Measurements from ENCODE around the gene PDE6B. TPM values are rescaled to one million over a fixed set of nuclear protein-coding genes. Genes with fewer than 3 reads are reported as not detected.

The PDE6B gene
- total and polyA plus RNA-seq, 2 experiments from 2014 or later = 3.4 to 5.0 TPM

DNA sequence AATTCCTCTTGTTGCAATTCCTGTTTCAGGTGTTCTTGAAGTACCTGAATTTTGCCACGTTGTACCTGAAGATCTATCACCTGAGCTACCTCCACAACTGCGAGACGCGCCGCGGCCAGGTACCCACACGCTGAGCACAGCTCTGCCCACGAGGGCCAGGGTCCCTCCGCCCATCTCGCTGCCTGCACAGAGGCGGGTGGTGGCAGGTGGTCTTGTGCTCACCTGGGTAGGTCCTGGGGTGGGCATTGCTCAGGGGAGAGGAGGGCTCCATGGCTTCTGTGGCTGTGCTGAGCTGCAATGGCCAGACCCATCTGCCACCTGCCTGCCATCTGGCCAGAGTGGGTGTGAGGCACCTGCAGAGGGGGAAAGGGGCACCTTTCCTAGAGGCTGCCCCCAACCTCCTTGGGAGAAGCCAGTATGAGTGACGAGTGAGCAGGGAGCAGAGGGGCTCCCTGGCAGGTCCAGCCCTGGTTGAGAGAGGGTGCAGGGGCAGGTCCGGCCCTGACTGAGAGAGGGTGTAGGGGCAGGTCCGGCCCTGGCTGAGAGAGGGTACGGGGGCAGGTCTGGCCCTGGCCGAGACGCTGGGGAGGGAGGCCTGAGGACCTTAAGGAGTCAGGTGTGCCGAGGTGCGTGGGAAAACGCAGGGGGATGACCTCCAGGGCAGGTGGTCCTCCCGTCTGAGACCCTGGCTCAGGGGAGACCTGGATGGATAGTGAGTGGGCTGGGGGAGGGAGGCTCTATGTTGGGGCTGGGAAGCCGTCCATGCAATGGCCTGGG is 10.7 kb downstream of the PDE6B start (continued):
- TF ChIP-seq, protein P1, sequence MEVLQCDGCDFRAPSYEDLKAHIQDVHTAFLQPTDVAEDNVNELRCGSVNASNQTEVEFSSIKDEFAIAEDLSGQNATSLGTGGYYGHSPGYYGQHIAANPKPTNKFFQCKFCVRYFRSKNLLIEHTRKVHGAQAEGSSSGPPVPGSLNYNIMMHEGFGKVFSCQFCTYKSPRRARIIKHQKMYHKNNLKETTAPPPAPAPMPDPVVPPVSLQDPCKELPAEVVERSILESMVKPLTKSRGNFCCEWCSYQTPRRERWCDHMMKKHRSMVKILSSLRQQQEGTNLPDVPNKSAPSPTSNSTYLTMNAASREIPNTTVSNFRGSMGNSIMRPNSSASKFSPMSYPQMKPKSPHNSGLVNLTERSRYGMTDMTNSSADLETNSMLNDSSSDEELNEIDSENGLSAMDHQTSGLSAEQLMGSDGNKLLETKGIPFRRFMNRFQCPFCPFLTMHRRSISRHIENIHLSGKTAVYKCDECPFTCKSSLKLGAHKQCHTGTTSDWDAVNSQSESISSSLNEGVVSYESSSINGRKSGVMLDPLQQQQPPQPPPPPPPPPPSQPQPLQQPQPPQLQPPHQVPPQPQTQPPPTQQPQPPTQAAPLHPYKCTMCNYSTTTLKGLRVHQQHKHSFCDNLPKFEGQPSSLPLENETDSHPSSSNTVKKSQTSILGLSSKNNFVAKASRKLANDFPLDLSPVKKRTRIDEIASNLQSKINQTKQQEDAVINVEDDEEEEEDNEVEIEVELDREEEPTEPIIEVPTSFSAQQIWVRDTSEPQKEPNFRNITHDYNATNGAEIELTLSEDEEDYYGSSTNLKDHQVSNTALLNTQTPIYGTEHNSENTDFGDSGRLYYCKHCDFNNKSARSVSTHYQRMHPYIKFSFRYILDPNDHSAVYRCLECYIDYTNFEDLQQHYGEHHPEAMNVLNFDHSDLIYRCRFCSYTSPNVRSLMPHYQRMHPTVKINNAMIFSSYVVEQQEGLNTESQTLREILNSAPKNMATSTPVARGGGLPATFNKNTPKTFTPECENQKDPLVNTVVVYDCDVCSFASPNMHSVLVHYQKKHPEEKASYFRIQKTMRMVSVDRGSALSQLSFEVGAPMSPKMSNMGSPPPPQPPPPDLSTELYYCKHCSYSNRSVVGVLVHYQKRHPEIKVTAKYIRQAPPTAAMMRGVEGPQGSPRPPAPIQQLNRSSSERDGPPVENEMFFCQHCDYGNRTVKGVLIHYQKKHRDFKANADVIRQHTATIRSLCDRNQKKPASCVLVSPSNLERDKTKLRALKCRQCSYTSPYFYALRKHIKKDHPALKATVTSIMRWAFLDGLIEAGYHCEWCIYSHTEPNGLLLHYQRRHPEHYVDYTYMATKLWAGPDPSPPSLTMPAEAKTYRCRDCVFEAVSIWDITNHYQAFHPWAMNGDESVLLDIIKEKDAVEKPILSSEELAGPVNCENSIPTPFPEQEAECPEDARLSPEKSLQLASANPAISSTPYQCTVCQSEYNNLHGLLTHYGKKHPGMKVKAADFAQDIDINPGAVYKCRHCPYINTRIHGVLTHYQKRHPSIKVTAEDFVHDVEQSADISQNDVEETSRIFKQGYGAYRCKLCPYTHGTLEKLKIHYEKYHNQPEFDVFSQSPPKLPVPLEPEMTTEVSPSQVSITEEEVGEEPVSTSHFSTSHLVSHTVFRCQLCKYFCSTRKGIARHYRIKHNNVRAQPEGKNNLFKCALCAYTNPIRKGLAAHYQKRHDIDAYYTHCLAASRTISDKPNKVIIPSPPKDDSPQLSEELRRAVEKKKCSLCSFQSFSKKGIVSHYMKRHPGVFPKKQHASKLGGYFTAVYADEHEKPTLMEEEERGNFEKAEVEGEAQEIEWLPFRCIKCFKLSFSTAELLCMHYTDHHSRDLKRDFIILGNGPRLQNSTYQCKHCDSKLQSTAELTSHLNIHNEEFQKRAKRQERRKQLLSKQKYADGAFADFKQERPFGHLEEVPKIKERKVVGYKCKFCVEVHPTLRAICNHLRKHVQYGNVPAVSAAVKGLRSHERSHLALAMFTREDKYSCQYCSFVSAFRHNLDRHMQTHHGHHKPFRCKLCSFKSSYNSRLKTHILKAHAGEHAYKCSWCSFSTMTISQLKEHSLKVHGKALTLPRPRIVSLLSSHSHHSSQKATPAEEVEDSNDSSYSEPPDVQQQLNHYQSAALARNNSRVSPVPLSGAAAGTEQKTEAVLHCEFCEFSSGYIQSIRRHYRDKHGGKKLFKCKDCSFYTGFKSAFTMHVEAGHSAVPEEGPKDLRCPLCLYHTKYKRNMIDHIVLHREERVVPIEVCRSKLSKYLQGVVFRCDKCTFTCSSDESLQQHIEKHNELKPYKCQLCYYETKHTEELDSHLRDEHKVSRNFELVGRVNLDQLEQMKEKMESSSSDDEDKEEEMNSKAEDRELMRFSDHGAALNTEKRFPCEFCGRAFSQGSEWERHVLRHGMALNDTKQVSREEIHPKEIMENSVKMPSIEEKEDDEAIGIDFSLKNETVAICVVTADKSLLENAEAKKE (CRISPR knock-in tag; IDR thresholded peaks at IDR 0.05) = no peak

DNA sequence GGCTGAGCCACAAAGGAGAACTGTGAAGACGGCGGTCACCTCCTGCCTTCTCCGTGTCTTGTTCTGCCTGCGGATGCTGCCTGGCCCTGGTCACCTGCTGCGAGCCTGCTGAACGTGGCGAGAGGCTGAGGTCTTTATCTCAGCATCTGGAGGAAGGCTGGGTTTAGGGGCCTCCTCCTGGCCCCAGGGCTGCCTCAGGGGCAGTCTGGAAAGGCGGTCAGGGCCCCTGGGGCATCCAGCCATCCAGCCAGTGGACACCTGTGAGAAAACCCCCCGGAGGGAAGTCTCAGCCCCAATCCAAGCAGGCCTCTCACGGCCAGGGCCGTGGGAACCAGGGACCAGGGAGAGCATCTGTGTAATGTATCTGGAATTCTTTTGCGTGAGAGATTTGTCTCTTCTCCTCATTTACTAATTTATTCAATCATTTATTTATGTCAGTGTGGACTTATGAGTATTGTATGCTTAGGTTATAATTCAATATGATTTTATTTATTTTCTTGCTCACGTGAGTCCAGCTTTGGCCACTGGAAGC is 11.3 kb downstream of the PDE6B start:
- Mint-ChIP-seq H3K9me3 (peaks cover 27% of the 10 kb centered on the region), H3K27me3 (ENCODE audit: insufficient read depth, low read depth, poor library complexity) (peaks cover 8% of the 10 kb centered on the region), H3K4me1 (no peaks in the 10 kb centered on the region; the same call in 2 of the 3 replicates), H3K36me3 (ENCODE audit: low read depth) (peaks cover 10% of the 10 kb centered on the region; the same call in 1 of the 3 replicates), H3K27ac (no peak overlapping the region), H3K4me3 (no peak overlapping the region)
- H2AFZ ChIP-seq = no peak overlapping the region; the same call in 1 of the 2 replicates
- H3K36me3 ChIP-seq (ENCODE audit: insufficient read depth) = no peaks in the 10 kb centered on the region
- H3K27me3 ChIP-seq (ENCODE audit: insufficient read depth) = no peaks in the 10 kb centered on the region
- H3K4me1 ChIP-seq (ENCODE audit: insufficient read depth) = no peaks in the 10 kb centered on the region
- DNase-seq (ENCODE audit: low spot score) (no peak), ATAC-seq (no peak)
- H3K4me2 ChIP-seq = no peak overlapping the region
- H3F3A ChIP-seq (replicated peaks; ENCODE audit: low read depth) = no peaks in the 10 kb centered on the region
- H3K79me2 ChIP-seq (replicated peaks; ENCODE audit: insufficient read depth) = no peaks in the 10 kb centered on the region
- H4K20me1 ChIP-seq (replicated peaks; ENCODE audit: insufficient read depth) = no peaks in the 10 kb centered on the region
- 0 out of 2 replicates have a peak, but pooled peaks cover 5% of the 10 kb centered on the region for H3K9me2 ChIP-seq (ENCODE audit: insufficient read depth)
- no peak overlapping the region for H3K27ac ChIP-seq (ENCODE audit: low read depth)
- no peak overlapping the region for H3K4me3 ChIP-seq
- TF ChIP-seq EZH2phosphoT487 (IDR thresholded peaks at IDR 0.05; ENCODE audit: unreplicated experiment) (no peak), EZH2 (IDR thresholded peaks at IDR 0.05; ENCODE audit: low read depth, unreplicated experiment) (no peak), POLR2AphosphoS5 (IDR thresholded peaks at IDR 0.05; ENCODE audit: low read depth) (no peak), CREB1 (CRISPR knock-in tag; IDR thresholded peaks at IDR 0.05; ENCODE audit: low read depth) (no peak), JUNB (IDR thresholded peaks at IDR 0.05; ENCODE audit: unreplicated experiment) (no peak)
- TF ChIP-seq, protein P1 (CRISPR knock-in tag; IDR thresholded peaks at IDR 0.05) = no peak
- TF ChIP-seq, protein P2, sequence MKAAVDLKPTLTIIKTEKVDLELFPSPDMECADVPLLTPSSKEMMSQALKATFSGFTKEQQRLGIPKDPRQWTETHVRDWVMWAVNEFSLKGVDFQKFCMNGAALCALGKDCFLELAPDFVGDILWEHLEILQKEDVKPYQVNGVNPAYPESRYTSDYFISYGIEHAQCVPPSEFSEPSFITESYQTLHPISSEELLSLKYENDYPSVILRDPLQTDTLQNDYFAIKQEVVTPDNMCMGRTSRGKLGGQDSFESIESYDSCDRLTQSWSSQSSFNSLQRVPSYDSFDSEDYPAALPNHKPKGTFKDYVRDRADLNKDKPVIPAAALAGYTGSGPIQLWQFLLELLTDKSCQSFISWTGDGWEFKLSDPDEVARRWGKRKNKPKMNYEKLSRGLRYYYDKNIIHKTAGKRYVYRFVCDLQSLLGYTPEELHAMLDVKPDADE (IDR thresholded peaks at IDR 0.05) = no peak

Measured in GM23338 (cell line).